HepG2 (cell line): ENCODE results near the gene OR6S1. TPM values are rescaled to one million over a fixed set of nuclear protein-coding genes. Genes with fewer than 3 reads are reported as not detected.

Source experiments
- AHDC1 ChIP-seq: sonication (generic); formaldehyde crosslinking; IDR thresholded peaks from 2 replicates; pipeline ENCODE4 v1.5.1; 2020; ENCODE audit warnings: mild to moderate bottlenecking, missing genetic modification reagents, borderline replicate concordance
- EP300 ChIP-seq, 3 experiments: sonication (generic) in 1 of 3; formaldehyde crosslinking in 1 of 3; IDR thresholded peaks; 2 replicates each; pipeline versions ENCODE4 v1.5.1 to v1.6.1; 2011 to 2020; ENCODE audit warnings: low read depth in 2 of 3, low read length in 2 of 3, borderline replicate concordance in 1 of 3, improper control_type of control experiment in 1 of 3, mild to moderate bottlenecking in 1 of 3, missing genetic modification reagents in 1 of 3, moderate library complexity in 1 of 3
- FOSL2 ChIP-seq: sonication (generic); formaldehyde crosslinking; IDR thresholded peaks from 2 replicates; pipeline ENCODE4 v1.4.0; 2020; ENCODE audit warnings: missing genetic modification reagents
- FOXP1 ChIP-seq, 2 experiments: fragments of 450-650 bp in 1 of 2; IDR thresholded peaks; 2 replicates each; pipeline ENCODE4 v1.6.1; 2017 to 2018; ENCODE audit warnings: antibody characterized with exemption in 1 of 2
- GABPB1 ChIP-seq: IDR thresholded peaks from 2 replicates; pipeline ENCODE4 v1.6.1; 2016; ENCODE audit warnings: mild to moderate bottlenecking, missing genetic modification reagents, moderate library complexity, missing compliant biosample characterization
- HNF1B ChIP-seq: sonication (generic); formaldehyde crosslinking; IDR thresholded peaks from 2 replicates; pipeline ENCODE4 v1.5.1; 2020; ENCODE audit warnings: mild to moderate bottlenecking, moderate library complexity, missing genetic modification reagents
- SMAD1 ChIP-seq: sonication (generic); formaldehyde crosslinking; IDR thresholded peaks from 2 replicates; pipeline ENCODE4 v1.4.0; 2020; ENCODE audit warnings: missing genetic modification reagents, low read depth, mild to moderate bottlenecking, borderline replicate concordance
- ZNF614 ChIP-seq: IDR thresholded peaks from 2 replicates; pipeline ENCODE4 v1.6.1; 2018; ENCODE audit warnings: missing biosample characterization, missing genetic modification reagents, inconsistent platforms, borderline replicate concordance
- ZNF780A ChIP-seq: sonication (generic); formaldehyde crosslinking; IDR thresholded peaks from 2 replicates; pipeline ENCODE4 v1.8.0; 2022; ENCODE audit warnings: mild to moderate bottlenecking, missing genetic modification reagents, moderate library complexity
- polyA plus RNA-seq, 8 experiments: library from polyadenylated mRNA; depleted of rRNA in 3 of 8; stranded (reverse) in 7 of 8; unstranded in 1 of 8; fragments of >200 nt; fragmentation: Illumina TruSeq in 4 of 8; extraction: Trizol in 4 of 8; gene quantifications; 2 replicates each; pipeline versions ENCODE4 v1.2.1 to v1.2.3, GENCODE V29; 2011 to 2016; ENCODE audit warnings: low read depth in 4 of 8, missing spikeins in 1 of 8, mixed read lengths in 1 of 8; ENCODE audit not compliant: insufficient read depth in 1 of 8
- total RNA-seq, 5 experiments: library from RNA; depleted of rRNA; stranded (reverse); fragments of >200 nt; fragmentation: Illumina TruSeq; extraction: Trizol; gene quantifications; 2 replicates each; pipeline ENCODE4 v1.2.3, GENCODE V29; 2016; ENCODE audit warnings: low read depth in 1 of 5
- TF ChIP-seq, protein P1 (sequence below): sonication (generic); formaldehyde crosslinking; IDR thresholded peaks from 2 replicates; pipeline ENCODE4 v1.4.0; 2020; ENCODE audit warnings: missing genetic modification reagents, borderline replicate concordance
- TF ChIP-seq, protein P2 (sequence below): sonication (generic); formaldehyde crosslinking; IDR thresholded peaks from 2 replicates; pipeline ENCODE4 v1.8.0; 2022; ENCODE audit warnings: missing genetic modification reagents, mild to moderate bottlenecking, inconsistent platforms, borderline replicate concordance

The OR6S1 gene
- total and polyA plus RNA-seq, 2 of the 13 experiments (the other 11 are each of a cell fraction or from before 2014, with no cell fraction given) = 0.09 TPM; not detected in 1

DNA sequence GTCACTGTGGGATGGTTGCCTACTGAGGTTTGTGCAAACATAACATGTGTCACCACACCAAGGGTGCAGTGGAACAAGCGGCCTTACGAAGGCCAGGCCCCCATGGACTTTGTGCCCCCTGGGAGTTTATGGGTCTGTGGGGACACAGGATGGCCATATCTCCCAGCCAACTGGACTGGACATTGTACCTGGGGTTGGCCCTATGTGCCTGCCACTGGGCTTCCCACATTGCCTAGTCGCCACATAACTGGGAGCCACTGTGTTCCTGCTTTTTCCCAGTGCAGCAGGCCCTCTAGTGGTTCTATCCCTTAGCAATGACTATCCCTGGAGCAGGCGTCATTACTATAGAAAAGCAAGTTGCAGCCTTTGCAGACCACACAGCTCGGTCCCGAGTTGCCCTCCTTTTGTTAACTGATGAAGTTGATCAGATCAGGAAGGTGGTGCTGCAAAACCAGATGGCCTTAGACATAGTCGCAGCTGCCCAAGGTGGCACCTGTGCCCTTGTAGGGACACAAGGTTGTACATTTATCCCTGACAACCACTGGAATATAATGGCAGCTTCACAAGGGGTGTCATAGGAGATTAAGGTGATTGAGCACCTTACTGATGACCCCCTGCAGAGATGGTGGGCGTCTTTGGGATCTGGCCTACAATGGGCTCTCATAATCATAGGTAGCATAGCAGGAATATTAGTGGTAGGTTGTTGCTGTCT, 35.1 kb downstream of the OR6S1 start (continued):
- TF ChIP-seq, protein P1, sequence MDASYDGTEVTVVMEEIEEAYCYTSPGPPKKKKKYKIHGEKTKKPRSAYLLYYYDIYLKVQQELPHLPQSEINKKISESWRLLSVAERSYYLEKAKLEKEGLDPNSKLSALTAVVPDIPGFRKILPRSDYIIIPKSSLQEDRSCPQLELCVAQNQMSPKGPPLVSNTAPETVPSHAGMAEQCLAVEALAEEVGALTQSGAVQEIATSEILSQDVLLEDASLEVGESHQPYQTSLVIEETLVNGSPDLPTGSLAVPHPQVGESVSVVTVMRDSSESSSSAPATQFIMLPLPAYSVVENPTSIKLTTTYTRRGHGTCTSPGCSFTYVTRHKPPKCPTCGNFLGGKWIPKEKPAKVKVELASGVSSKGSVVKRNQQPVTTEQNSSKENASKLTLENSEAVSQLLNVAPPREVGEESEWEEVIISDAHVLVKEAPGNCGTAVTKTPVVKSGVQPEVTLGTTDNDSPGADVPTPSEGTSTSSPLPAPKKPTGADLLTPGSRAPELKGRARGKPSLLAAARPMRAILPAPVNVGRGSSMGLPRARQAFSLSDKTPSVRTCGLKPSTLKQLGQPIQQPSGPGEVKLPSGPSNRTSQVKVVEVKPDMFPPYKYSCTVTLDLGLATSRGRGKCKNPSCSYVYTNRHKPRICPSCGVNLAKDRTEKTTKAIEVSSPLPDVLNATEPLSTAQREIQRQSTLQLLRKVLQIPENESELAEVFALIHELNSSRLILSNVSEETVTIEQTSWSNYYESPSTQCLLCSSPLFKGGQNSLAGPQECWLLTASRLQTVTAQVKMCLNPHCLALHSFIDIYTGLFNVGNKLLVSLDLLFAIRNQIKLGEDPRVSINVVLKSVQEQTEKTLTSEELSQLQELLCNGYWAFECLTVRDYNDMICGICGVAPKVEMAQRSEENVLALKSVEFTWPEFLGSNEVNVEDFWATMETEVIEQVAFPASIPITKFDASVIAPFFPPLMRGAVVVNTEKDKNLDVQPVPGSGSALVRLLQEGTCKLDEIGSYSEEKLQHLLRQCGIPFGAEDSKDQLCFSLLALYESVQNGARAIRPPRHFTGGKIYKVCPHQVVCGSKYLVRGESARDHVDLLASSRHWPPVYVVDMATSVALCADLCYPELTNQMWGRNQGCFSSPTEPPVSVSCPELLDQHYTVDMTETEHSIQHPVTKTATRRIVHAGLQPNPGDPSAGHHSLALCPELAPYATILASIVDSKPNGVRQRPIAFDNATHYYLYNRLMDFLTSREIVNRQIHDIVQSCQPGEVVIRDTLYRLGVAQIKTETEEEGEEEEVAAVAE (CRISPR knock-in tag) = 0 out of 2 replicates have a peak, but pooled peaks have one; percentile 46
- peak; percentile 25; the same call in 1 of the 2 replicates for TF ChIP-seq ZNF614
- TF ChIP-seq SMAD1 (CRISPR knock-in tag) = no peak
- TF ChIP-seq, protein P2, sequence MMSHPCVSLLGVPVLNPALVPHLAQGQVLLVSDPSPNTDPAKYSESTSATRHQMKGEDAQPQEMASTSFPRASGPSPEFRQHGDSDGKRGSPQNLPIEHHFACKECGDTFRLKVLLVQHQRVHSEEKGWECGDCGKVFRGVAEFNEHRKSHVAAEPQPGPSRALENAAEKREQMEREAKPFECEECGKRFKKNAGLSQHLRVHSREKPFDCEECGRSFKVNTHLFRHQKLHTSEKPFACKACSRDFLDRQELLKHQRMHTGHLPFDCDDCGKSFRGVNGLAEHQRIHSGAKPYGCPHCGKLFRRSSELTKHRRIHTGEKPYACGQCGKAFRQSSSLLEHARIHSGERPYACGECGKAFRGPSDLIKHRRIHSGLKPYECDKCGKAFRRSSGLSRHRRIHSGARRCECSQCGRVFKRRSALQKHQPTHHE = no peak
- no peak for TF ChIP-seq AHDC1
- no peak; the same call in 1 of the 2 replicates for TF ChIP-seq ZNF780A (CRISPR knock-in tag)
- peak in 1 of 2 experiments; percentile 38; a peak in 1 of 4 replicates for TF ChIP-seq EP300 (IDR thresholded peaks at IDR 0.05; ENCODE audit: low read depth in 2 of 2, low read length in 2 of 2)
- no peak for TF ChIP-seq EP300 (CRISPR knock-in tag; IDR thresholded peaks at IDR 0.05; ENCODE audit: borderline replicate concordance)
- TF ChIP-seq HNF1B = peak; percentile 79
- TF ChIP-seq FOSL2 = peak; percentile 41; the same call in 1 of the 2 replicates
- no peak for TF ChIP-seq FOXP1 (IDR thresholded peaks at IDR 0.05)
- no peak for TF ChIP-seq FOXP1 (CRISPR knock-in tag; IDR thresholded peaks at IDR 0.05)
- TF ChIP-seq GABPB1 (CRISPR knock-in tag) = peak; percentile 31; the same call in 1 of the 2 replicates
